ENCODE data around the gene SLC6A19.
A peak's percentile ranks its signal among the peaks of the same experiment; 100 is the strongest.

Gene SLC6A19

DNA sequence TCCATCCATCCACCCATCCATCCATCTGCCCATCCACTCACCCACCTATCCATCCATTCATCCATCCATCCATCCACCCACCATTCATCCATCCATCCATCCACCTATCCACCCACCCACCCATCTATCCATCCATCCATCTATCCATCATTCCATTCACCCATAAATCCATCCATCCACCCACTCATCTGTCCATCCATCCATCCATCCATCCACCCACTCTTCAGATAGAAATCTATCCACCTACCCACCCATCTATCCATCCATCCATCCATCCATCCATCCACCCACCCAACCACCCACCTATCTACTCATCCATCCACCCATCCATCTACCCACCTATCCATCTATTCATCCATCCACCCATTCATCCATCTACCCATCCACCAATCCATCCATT is 35.0 kb upstream of the SLC6A19 start:
- no peak for DNase-seq (ENCODE audit: low read depth in 2 of 2)

DNA sequence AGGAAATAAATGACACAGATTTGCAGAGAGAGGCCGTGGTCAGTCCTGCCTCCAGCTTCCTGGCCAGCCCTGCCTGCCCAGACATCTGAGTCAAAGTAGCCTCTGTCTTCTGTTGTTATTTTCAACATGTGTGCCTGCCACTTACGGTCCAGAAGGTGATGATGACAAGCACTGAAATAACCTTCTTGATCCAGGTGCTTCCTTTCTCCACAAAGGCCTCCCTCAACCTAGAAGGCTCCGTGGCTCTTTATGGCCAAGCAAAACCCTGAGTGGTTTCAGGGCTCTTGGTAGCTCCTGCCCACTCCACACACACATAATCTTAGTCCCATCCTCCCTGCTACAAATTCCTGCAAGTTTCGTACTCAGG is 34.1 kb upstream of the SLC6A19 start:
- DNase-seq (ENCODE audit: low read depth in 2 of 2): no peak

DNA sequence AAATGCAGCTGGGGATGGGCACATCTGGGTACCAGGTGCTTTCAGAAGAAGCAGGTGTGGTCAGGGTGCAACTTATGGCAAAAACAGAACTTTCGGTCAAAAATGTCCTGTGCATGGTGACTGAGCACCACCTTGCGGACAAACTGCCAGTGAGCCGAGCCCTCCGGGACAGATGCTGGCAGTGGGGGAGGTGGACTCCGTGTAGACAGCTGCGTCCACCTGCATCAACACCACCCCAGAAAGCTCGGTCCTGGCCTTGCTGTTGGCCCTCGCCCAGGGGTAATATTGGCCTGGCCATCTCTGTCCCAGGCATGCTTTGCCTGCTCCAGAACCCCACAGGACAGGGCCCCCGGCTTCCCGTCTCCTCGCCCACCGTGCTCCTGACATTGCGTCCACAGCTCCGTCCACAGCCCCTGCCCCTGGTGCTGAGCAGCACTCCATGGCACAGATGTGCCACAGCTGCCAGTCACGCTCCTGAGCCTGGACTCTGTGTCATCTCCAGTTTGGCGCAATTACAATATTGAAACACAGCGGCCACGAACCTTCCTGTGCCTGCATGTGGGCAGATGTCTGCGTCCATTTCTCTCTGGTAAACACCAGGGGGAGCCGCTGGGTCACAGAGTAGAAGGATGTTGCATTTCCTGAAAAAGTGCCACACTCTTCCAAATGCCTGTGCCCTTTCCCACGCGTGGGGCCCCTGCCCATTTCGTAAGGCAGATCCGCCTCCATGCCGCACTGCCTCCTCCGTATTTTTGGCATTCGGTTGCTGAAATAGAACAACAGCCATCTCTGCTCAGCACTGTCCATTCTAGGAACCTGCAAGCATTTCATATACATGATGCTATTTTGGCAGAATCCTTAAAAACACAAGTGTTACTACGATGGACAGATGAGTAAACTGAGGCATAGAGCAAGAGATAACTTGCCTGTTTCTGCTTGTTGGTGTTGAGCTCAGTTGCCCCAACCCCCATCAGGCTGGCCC is 33.4 kb upstream of the SLC6A19 start:
- peak; percentile 26 to 29 for DNase-seq (ENCODE audit: low read depth in 2 of 2)

DNA sequence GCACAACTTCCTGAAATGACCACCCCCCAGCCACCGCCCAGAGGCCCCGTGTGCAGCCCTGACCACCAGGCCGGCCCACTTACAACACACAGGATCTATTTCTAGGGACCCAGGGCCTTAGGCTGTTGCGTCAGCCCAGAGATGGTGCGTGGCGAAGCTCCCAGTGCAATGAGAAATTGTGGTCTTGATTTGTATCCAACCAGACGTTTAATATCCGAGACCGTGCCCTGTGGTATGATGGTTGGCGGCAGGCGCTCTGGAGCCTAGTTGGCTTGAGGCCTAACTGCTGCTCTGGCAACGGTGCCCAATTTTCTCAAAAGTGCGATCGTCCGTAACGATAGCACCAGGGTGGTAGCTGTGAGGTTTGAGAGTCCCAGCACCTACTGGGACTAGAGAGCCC is 32.6 kb upstream of the SLC6A19 start:
- no peak for DNase-seq (ENCODE audit: low read depth in 2 of 2)

DNA sequence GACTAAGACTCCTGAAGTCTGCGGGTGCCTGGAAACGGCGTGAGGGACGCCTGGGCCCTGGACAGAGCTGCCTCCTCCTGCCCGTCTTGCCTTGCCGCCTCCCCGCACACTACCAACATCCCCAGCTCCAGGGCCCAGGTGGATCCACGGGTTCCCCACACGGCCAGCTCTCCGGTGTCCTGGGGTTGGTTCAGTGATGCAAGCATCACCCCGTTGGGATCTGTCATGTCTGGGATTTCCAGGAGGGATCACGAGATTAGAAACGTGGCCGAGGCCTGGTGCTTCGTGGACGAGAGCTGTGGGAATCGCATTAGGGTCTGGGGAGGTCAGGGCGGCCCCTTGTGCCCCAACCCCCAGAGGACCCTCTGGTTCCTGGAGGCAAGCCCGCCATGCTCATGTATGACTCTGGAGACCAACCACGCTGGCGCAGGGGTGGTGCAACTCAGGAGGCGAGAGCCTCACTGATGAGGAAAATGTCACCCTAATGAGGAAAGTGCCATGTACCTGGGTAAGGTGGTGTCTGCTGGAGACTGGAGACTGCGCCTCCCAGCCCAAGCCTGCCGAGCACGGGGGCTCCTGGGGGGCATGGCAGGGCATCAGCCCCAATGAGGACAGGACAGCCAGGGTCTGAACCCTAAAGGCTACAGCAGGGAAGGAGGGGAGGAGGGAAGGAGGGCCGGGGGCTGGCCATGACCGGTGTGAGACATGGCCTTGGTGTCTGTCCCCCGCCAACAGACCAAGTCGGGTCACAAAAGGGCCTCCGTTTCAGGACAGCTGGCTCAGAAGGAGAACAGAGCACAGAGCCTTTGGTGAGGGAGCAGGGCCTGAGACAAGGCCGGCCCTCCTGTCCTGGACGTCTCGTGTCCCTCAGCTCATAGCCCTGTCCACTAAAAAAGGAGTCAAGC is 31.9 kb upstream of the SLC6A19 start:
- no peak for DNase-seq (ENCODE audit: low read depth in 2 of 2)

DNA sequence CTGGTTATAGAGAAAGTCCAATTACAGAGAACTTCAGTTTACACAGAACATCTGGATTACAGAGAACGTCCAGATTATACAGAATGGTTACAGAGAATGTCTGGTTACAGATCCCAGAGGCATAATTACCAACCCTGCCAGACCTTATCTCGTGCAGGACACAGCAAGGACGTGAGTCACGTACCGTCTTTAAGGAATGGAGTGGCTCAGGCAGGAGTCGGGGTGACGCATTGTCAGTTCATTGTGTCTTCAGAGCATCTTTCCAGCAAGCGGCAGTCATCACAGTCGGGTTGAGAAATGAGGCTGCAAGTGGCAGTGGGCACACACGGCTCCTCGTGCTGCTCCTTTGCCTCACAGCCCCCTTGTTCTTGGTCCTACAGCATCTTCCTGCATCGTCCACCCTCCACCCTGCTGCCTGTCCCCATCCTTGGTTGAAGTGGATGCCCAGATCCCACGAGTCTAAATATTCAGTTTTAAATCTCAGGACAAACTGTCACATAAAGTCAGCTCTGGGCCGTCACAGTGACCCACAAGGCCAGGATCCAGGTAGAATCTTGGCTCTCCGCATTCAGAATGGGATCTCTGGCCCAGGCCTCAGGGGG is 30.0 kb upstream of the SLC6A19 start:
- DNase-seq (ENCODE audit: low read depth in 2 of 2): no peak

DNA sequence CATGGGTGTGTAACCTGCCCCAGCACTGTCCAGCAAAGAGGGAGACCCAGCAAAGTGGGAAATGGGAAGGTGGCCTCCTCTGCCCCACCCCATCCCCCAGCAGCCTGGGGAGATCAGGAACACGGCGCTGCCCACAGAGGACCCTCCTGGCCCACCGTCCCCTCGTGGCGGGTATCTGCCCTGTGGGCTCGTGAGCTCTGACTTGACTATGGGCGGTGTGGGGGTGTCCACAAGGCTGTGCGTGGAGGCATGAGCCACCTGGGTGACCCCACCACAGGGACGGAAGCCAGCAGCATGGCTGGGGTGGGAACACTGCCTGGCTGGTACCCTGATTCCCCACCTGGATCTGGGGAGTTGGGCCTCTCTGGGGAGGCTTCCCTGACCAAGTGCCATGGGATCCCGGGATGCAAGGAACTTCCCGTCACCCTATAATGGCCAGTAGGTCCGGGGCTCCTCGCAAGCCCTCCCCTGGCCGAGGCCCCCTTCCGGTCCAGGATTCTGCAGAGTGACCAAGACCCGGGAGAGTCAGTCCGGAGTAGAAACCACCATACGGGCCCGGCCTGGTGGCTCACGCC is 29.3 kb upstream of the SLC6A19 start:
- no peak for DNase-seq (ENCODE audit: low read depth in 2 of 2)

DNA sequence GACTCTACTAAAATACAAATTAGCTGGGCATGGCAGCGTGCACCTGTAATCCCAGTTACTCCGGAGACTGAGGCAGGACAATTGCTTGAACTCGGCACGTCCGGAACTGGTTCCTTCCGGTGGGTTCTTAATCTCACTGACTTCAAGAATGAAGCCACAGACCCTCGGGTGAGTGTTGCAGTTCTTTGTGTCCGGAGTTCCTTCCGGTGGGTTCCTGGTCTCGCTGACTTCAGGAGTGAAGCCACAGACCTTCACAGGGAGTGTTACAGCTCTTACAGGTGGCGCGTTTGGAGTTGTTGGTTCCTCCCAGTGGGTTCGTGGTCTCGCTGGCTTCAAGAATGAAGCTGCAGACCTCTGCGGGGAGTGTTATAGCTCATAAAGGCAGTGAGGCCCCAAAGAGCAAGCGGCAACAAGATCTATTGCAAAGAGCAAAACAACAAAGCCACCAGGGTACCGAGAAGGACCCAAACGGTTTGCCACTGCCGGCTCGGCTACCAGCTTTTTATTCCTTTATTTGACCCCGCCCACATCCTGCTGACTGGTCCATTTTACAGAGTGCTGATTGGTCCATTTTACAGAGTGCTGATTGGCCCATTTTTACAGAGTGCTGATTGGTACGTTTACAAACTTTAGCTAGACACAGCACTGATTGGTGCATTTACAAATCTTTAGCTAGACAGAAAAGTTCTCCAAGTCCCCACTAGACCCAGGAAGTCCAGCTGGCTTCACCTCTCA is 28.6 kb upstream of the SLC6A19 start:
- DNase-seq (ENCODE audit: low read depth in 2 of 2): no peak

DNA sequence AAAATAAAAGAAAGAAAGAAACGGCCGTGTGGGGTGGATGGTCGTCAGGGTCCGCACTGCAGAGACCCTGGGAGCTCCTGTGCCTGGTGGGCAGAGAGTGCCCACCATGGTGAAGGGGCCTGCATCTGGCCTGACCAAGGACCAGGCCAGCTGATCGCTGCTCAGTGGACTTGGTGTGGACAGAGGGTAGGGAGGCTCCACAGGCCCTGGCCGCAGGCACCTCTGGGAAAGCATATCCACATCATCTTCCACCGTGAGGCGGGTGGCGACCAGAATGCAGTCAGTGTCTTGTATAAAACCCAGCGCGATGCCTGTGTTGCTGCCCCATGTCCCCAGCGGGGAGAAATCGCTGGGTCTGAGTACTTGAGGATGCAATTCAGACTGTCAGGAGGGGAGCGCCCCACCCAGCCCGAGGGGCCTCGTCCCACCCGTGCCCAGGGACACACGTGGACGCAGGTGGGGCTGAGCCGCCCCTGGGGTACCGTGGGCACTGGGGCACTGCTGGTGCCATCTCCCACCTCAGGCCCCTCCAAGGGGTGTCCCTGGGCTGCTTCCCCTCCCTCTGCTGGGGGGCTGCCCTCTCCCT is 27.8 kb upstream of the SLC6A19 start:
- no peak for DNase-seq (ENCODE audit: low read depth in 2 of 2)

DNA sequence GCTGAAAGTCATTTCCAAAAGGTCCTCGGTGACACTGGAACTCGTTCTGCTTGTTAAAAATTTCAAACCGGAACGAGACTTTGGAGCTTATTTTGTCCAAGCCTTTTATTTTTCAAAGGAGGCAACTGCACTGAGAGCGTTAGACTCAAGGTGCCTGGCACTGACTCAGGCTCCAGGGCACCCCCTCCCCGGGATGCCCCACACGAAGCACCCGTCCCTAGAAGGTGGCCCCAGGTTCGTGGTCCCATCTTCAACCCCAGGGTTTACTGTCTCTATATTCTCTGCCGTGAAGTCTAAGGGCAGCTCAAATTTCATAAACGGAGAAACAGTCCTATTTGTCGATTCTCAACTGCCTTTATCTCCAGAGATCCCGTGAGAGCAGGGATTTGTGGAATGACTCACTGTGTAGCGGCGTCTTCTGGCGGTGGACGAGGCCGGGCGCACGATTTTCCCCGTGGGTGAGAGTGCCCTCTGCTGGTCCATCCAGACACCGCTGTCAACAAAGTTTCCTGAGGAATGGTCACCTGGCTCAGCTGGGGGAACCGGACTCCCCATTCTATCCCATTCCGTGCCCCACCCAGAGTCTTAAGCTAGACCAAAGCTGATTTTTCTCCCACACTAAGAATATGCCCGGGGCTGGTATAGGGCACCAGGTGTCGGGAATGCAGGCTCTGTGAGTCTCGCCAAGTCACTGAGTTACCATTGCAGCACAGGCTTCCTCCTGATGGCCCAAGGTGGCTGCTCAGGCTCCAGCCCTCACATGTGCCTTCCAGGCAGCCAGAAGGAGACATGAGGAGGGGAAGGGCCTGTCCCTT is 27.1 kb upstream of the SLC6A19 start:
- DNase-seq (ENCODE audit: low read depth in 2 of 2): peak; percentile 47 to 52

DNA sequence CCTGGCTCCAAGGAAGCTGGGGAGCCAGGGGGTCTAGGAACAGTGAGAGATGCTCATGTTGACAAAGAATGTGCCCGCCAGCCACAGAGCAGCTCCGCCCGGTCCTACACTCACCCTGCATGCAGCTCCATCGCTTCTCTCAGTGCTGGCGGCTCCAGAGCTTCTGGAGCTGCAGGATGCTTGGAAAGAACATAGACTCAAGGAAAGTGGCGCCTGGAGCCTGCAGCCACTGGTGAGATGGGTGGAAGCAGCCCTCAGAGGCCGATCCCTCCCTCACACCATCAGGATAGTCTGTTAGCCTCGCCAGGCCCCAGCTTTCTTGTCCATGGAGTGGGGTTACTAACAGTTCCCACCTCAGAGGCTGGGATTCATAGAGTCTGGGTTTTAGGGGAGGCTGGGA is 26.4 kb upstream of the SLC6A19 start:
- DNase-seq (ENCODE audit: low read depth in 2 of 2): no peak

DNA sequence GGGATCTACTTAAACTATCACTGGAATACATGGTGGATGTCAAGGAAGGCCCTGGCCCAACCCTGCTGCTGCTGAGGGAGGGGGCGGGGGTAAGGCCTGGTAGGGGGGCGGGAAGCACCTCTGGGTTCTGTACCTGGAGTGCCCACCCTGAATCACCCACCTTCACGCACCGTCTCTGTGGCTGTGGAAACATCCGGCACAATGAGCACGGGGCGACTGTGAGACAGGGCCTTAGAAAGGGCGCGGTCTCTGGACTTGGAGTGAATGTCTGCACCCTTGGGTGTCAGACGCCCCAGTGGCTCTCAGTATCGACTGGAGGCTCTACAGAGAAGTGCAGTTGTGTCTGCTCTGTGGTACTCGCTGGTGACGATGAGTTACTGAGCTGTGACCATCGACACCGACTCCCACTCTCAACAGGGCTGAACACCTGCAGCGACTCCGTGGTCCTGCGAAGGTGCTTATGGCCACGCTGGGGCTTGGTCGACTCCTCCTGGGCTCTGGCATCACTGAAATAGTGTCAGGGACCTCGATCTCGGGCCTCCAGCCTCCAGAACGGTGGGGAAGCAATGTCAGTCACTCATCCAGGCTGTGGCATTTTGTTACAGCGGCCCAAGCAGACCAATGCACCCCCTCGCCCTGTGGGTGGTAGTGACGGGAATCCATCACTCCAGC is 25.5 kb upstream of the SLC6A19 start:
- no peak for DNase-seq (ENCODE audit: low read depth in 2 of 2)

DNA sequence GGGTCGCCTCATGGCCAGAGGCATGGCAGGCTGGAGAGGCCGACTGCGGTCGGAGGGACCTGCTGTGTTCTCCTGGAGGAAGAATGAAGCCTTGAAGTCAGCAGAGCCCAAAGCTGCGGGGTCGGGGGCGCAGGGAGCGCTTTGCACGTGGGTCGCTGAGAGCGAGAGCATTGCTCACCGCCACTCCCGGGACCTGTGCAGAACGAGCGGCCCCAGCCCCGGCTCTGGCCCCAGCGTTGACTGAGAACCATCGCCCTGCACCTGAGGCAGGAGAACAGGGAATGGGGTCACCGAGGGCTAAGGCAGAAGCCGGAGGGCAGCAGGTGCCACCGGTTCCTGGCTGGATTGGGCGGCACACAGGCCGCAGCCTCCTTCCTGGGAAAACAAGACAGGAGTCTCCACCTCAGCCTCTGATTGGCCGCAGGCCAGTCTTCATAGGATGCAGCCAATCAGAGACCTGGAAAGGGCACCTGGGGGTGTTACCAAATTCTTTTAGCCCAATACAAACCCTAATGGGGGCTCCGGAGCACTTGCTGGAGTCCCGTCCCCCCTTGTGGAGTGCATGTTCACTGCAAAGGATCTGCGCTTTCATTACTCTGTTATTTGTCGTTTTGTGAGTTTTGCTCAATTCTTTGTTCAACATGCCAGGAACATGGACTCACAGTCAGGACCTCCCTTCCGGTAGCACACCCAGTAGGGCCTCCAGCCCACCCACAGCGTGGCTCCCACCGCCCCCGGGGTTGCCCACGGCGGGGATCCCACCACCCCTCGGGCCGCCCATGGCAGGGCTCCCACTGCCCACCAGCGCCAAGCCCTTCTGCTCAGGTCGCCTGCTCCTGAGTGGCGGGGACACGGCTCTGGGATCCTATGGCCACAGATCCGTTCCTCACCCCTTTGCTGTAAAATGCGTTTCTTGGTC is 24.7 kb upstream of the SLC6A19 start:
- DNase-seq (ENCODE audit: low read depth in 2 of 2): no peak

DNA sequence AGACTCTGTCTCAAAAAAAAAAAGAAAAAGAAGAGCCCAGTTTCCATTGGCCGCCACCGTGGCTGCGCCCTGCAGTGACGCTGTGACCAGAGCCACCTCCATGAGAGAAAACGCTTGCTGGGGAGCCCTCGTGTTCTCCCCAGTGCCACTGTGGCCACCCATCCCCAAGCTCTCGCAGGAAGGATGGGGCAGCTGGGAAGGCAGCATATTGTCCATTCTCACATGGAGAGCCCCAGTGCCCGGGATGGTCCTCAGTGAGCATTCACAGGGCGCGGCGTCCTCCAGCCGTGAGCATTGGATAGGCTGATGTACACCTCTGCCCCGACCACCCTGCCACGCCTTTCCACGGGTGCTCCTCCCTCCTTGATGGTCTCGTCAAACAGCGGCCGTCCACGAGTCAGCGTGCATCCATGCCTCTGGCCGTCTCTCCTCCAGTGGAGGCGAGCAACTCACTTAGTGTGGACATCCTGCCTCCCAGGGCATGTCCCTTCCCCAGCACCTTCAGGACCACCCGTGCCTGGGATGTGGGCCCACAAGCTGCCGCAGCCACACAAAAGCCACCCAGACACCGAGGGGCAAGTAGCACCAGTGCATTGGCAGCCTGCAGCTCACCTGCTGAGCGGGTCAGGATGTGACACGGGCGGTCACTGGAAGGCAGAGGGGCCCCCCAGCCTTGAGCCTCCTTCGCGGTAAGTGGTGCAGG is 23.4 kb upstream of the SLC6A19 start:
- DNase-seq (ENCODE audit: low read depth in 2 of 2): no peak

DNA sequence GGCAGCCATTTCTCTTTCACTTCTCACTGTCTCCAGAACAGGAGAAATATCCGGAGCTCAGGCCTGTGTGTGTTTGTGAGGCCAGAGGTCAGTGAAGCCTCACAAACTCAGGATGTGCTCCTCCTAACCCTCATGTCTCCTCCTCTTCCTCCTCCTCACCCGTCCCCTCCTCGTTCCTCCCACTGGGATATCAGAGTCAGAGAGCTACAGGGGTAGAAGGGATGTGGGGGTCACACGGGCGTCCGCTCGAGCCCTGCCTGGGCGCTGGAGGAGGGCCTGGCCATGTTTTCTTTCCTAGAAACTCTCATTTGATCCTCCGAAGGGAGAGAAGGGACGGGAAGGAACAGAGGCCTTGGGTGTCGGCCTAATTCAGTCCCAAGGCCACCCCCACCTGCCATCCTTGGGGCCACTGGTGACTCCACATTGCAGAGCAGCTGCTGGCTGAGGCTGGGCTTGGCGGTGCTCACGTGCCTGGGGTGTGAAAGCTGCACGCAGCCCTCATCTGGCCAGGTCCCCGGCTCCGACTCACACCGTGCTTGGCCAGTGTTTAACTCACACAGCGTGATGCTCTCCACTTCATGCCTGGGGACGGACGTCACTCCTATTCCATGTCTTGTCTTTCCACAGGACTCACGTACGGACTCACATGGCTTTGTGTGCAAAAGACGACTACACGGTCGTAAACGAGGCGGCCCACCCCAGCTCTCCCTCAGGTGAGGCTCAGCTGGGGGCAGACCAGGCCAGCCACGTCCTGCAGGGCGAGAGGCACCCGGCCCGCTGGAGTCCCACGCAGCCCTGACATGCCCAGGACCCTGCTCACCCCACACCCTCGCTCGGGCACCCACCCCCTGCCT is 22.6 kb upstream of the SLC6A19 start:
- DNase-seq (ENCODE audit: low read depth in 2 of 2): no peak

DNA sequence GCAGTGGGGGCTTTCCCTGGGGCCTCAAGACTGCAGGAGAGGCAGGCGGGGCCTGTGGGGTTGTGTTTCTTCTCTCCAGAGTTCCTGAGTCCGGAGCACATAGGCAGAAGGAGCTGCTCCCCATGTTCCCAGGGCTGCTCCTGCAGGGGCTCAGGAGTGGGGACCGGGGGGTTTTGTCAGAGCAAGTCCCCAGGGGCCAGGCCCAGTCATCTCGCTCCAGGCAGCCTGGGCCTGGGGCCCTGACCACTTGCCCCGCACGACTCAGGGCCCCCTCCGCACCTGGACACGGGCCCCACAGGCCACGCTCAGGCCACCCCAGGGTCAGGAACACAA is 22.0 kb upstream of the SLC6A19 start:
- no peak for DNase-seq (ENCODE audit: low read depth in 2 of 2)

DNA sequence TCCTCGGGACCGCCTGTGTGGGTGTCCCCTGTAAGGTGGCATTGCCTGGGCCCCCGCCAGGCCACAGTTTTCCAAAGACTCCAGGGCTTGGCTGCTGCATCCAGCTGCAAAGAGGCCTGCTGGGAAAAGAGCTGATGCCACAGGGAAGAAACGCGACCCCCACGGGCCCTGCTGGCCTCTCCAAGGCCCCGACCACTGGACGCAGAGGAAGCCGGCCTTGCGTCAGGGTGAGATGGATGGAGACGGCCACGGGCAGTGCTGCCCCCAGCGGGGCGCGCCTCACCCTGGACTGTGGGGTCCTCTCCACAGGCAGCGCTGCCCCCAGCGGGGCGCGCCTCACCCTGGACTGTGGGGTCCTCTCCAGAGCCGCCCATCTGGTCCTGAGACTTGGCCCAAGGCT is 21.3 kb upstream of the SLC6A19 start:
- DNase-seq (ENCODE audit: low read depth in 2 of 2): no peak

Data from fibroblast of skin of left quadriceps (primary cell).